WTC11 (cell line): ENCODE measurements around the gene SEMA5B.

Experiments used
- CBFB ChIP-seq: sonication (generic); formaldehyde crosslinking; IDR thresholded peaks from 2 replicates; pipeline ENCODE4 v1.8.1; 2022; ENCODE audit warnings: mild to moderate bottlenecking, low read depth, missing genetic modification reagents
- NR2C2 ChIP-seq: sonication (generic); formaldehyde crosslinking; IDR thresholded peaks from 2 replicates; pipeline ENCODE4 v1.8.0; 2022; ENCODE audit warnings: mild to moderate bottlenecking, missing genetic modification reagents
- ZNF416 ChIP-seq: fragments of 250-450 bp; sonication (Bioruptor Pico); IDR thresholded peaks from 2 replicates; pipeline ENCODE4 v1.9.0; 2021; ENCODE audit warnings: mild to moderate bottlenecking, inconsistent platforms
- TF ChIP-seq, protein P1 (sequence below): fragments of 200-600 bp; IDR thresholded peaks from 2 replicates; pipeline ENCODE4 v1.8.0; 2022; ENCODE audit warnings: antibody characterized with exemption
- TF ChIP-seq, protein P2 (sequence below): sonication (generic); formaldehyde crosslinking; IDR thresholded peaks from 2 replicates; pipeline ENCODE4 v1.8.1; 2022; ENCODE audit warnings: low read depth, mild to moderate bottlenecking, moderate library complexity, missing genetic modification reagents, borderline replicate concordance

- TF ChIP-seq, protein P1, sequence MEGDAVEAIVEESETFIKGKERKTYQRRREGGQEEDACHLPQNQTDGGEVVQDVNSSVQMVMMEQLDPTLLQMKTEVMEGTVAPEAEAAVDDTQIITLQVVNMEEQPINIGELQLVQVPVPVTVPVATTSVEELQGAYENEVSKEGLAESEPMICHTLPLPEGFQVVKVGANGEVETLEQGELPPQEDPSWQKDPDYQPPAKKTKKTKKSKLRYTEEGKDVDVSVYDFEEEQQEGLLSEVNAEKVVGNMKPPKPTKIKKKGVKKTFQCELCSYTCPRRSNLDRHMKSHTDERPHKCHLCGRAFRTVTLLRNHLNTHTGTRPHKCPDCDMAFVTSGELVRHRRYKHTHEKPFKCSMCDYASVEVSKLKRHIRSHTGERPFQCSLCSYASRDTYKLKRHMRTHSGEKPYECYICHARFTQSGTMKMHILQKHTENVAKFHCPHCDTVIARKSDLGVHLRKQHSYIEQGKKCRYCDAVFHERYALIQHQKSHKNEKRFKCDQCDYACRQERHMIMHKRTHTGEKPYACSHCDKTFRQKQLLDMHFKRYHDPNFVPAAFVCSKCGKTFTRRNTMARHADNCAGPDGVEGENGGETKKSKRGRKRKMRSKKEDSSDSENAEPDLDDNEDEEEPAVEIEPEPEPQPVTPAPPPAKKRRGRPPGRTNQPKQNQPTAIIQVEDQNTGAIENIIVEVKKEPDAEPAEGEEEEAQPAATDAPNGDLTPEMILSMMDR: no peak
- TF ChIP-seq, protein P2, sequence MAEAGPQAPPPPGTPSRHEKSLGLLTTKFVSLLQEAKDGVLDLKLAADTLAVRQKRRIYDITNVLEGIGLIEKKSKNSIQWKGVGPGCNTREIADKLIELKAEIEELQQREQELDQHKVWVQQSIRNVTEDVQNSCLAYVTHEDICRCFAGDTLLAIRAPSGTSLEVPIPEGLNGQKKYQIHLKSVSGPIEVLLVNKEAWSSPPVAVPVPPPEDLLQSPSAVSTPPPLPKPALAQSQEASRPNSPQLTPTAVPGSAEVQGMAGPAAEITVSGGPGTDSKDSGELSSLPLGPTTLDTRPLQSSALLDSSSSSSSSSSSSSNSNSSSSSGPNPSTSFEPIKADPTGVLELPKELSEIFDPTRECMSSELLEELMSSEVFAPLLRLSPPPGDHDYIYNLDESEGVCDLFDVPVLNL: no peak
- TF ChIP-seq CBFB (CRISPR knock-in tag) (no peak), ZNF416 (no peak), NR2C2 (CRISPR knock-in tag) (no peak)
Measured at GRCh38 chr3:122972141-122972540, 55.4 kb downstream of the SEMA5B start.
